Measurements from ENCODE around the gene SPATA46. TPM values are rescaled to one million over a fixed set of nuclear protein-coding genes. Genes with fewer than 3 reads are reported as not detected.

Gene SPATA46
- total and polyA plus RNA-seq, 2 experiments from 2014 or later: not detected

- H3K4me1 ChIP-seq (ENCODE audit: insufficient read depth): no peaks in the 10 kb centered on the region
- H3K4me2 ChIP-seq: no peak overlapping the region
- H3K9me3 Mint-ChIP-seq: no peaks in the 10 kb centered on the region
- H3K36me3 ChIP-seq (ENCODE audit: insufficient read depth): no peaks in the 10 kb centered on the region
- H3K79me2 ChIP-seq (replicated peaks; ENCODE audit: insufficient read depth): no peaks in the 10 kb centered on the region
- DNase-seq (ENCODE audit: low spot score) (no peak), ATAC-seq (no peak)
- H3K27ac ChIP-seq (ENCODE audit: low read depth): no peak overlapping the region
- H3K27ac Mint-ChIP-seq: no peak overlapping the region
- TF ChIP-seq ZNF462 (CRISPR knock-in tag; IDR thresholded peaks at IDR 0.05) (no peak), CREB1 (CRISPR knock-in tag; IDR thresholded peaks at IDR 0.05; ENCODE audit: low read depth) (no peak), STAT1 (IDR thresholded peaks at IDR 0.05; ENCODE audit: unreplicated experiment) (no peak), EZH2phosphoT487 (IDR thresholded peaks at IDR 0.05; ENCODE audit: unreplicated experiment) (no peak), ZNF114 (CRISPR knock-in tag; IDR thresholded peaks at IDR 0.05) (no peak)
- TF ChIP-seq, protein P1, sequence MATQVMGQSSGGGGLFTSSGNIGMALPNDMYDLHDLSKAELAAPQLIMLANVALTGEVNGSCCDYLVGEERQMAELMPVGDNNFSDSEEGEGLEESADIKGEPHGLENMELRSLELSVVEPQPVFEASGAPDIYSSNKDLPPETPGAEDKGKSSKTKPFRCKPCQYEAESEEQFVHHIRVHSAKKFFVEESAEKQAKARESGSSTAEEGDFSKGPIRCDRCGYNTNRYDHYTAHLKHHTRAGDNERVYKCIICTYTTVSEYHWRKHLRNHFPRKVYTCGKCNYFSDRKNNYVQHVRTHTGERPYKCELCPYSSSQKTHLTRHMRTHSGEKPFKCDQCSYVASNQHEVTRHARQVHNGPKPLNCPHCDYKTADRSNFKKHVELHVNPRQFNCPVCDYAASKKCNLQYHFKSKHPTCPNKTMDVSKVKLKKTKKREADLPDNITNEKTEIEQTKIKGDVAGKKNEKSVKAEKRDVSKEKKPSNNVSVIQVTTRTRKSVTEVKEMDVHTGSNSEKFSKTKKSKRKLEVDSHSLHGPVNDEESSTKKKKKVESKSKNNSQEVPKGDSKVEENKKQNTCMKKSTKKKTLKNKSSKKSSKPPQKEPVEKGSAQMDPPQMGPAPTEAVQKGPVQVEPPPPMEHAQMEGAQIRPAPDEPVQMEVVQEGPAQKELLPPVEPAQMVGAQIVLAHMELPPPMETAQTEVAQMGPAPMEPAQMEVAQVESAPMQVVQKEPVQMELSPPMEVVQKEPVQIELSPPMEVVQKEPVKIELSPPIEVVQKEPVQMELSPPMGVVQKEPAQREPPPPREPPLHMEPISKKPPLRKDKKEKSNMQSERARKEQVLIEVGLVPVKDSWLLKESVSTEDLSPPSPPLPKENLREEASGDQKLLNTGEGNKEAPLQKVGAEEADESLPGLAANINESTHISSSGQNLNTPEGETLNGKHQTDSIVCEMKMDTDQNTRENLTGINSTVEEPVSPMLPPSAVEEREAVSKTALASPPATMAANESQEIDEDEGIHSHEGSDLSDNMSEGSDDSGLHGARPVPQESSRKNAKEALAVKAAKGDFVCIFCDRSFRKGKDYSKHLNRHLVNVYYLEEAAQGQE (IDR thresholded peaks at IDR 0.05; ENCODE audit: unreplicated experiment): no peak
- no peaks in the 10 kb centered on the region for H3K27me3 ChIP-seq (ENCODE audit: insufficient read depth)
- H3K9me2 ChIP-seq (ENCODE audit: insufficient read depth): no peaks in the 10 kb centered on the region
- no peak overlapping the region for H2AFZ ChIP-seq
- H3K4me3 Mint-ChIP-seq: no peak overlapping the region
- no peak overlapping the region for H3K4me3 ChIP-seq
- peaks cover 6% of the 10 kb centered on the region for H3K4me1 Mint-ChIP-seq
- no peaks in the 10 kb centered on the region for H3F3A ChIP-seq (replicated peaks; ENCODE audit: low read depth)
- H3K27me3 Mint-ChIP-seq (ENCODE audit: insufficient read depth, low read depth, poor library complexity): peaks cover 14% of the 10 kb centered on the region
- H4K20me1 ChIP-seq (replicated peaks; ENCODE audit: insufficient read depth): no peaks in the 10 kb centered on the region
- peaks cover 21% of the 10 kb centered on the region; the same call in 2 of the 3 replicates for H3K36me3 Mint-ChIP-seq (ENCODE audit: low read depth)
Observed at GRCh38 chr1:162365284-162366020, 11.2 kb downstream of the SPATA46 start.
